ENCODE results near the gene PALB2. TPM values are rescaled to one million over a fixed set of nuclear protein-coding genes. Genes with fewer than 3 reads are reported as not detected.
A peak's percentile ranks its signal among the peaks of the same experiment; 100 is the strongest.

Gene PALB2
- total RNA-seq, result 10 to 100 TPM in 1 of 4 donors, 1 to 10 TPM in 3; 6.9 to 13.3 (median 8.6) TPM

DNA sequence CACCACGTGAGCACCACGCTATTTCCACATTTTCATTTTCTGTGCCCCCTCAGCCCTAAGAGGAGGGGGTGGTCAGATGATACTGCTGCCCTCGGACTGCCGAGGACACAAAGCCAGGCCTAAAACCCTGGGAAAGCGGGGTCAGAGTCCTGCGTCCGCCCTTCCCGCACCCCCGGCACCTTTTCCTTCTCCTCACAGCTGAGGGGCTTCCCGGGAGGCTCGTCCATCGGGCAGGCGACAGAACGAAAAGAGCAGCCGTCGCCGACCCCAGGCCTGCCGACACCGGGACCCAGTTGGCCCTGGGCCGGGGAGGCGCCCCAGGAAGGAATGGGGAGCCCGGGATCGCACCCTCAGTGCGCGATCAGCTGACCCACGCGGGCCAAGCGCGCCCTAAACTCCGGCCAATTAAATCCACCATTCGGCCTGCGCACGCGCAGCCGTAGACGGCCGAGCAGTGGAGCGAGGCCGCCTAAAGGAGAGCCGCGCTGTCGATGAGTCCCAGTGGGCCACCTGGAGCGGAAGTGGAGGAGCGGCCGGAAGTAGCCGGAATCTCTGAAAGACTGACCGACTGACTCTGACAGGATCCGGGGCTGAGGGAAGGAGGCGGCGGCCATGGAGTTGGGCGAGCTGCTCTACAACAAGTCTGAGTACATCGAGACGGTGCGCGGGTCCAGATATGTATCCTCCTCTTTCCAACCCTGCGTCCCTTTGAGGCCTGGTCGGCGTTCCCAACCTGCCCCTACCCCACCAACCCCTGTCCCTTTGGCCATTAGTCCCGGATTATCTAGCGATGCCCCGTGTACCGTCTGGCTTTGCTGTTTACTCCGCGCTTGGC is at the start of gene PALB2, which contains the start of gene DCTN5:
TSS of gene PALB2 (minus strand) at position 380 of the 835 bp plus-strand sequence. CDS start at position 227, 153 bp downstream.
TSS of gene DCTN5 (plus strand) at position 536 of the 835 bp plus-strand sequence. CDS start at position 613, 77 bp downstream.
- Histone ChIP-seq H3K27me3 (no peaks in the 10 kb centered on the region), H3K27ac (replicated peaks in 1 of 4) (peak within 1 kb of the TSS; percentile 83 to 89 (median 83)), H3K4me3 (peak within 1 kb of the TSS; percentile 75 to 96 (median 88)), H3K4me1 (peaks cover 17 to 45% (median 33%) of the 10 kb centered on the region in 4 donors), H3K36me3 (peaks cover 22 to 51% (median 37%) of the 10 kb centered on the region in 4 donors), H3K9me3 (no peaks in the 10 kb centered on the region)
- peak; percentile 95 for DNase-seq (ENCODE audit: extremely low spot score)
- TF ChIP-seq POLR2A (IDR thresholded peaks at IDR 0.05; ENCODE audit: low read depth) (no peak), POLR2AphosphoS5 (IDR thresholded peaks at IDR 0.05) (peak; percentile 72 to 93)
- TF ChIP-seq, protein P1, sequence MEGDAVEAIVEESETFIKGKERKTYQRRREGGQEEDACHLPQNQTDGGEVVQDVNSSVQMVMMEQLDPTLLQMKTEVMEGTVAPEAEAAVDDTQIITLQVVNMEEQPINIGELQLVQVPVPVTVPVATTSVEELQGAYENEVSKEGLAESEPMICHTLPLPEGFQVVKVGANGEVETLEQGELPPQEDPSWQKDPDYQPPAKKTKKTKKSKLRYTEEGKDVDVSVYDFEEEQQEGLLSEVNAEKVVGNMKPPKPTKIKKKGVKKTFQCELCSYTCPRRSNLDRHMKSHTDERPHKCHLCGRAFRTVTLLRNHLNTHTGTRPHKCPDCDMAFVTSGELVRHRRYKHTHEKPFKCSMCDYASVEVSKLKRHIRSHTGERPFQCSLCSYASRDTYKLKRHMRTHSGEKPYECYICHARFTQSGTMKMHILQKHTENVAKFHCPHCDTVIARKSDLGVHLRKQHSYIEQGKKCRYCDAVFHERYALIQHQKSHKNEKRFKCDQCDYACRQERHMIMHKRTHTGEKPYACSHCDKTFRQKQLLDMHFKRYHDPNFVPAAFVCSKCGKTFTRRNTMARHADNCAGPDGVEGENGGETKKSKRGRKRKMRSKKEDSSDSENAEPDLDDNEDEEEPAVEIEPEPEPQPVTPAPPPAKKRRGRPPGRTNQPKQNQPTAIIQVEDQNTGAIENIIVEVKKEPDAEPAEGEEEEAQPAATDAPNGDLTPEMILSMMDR (IDR thresholded peaks at IDR 0.05), result peak in 1 of 3 experiments; percentile 27
- intact Hi-C loops (cut with DNase I), result no loop called here
- under 1% methylated on average over 33 of the region's 64 CpGs for WGBS

DNA sequence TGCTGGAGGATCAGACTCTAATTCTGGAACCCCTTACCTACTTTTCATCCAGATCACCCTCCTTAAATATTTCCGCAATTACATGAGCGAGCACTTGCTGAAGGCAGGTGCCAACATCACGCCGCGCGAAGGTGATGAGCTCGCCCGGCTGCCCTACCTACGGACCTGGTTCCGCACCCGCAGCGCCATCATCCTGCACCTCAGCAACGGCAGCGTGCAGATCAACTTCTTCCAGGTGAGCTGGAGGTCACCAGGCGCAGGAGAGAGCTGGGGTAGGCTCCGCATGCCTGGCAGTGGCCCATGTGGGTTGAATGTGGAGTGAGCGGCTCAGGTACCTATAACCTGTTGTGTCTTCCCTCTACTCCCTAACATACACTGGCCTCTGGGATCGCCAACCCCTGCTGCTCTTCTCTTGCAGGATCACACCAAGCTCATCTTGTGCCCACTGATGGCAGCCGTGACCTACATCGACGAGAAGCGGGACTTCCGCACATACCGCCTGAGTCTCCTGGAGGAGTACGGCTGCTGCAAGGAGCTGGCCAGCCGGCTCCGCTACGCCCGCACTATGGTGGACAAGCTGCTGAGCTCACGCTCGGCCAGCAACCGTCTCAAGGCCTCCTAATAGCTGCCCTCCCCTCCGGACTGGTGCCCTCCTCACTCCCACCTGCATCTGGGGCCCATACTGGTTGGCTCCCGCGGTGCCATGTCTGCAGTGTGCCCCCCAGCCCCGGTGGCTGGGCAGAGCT is 48.5 kb upstream of the PALB2 start:
- intact Hi-C loops (cut with DNase I), result no loop called here
- DNase-seq (ENCODE audit: extremely low spot score), result no peak
- TF ChIP-seq, protein P1 (IDR thresholded peaks at IDR 0.05), result no peak
- TF ChIP-seq POLR2AphosphoS5 (IDR thresholded peaks at IDR 0.05) (no peak), EP300 (IDR thresholded peaks at IDR 0.05) (no peak), POLR2A (IDR thresholded peaks at IDR 0.05; ENCODE audit: low read depth) (no peak)
- peaks cover 25 to 63% (median 56%) of the 10 kb centered on the region in 4 donors for H3K36me3 ChIP-seq
- no peak overlapping the region for H3K4me3 ChIP-seq
- no peak overlapping the region for H3K27ac ChIP-seq (replicated peaks in 1 of 4)
- no peaks in the 10 kb centered on the region for H3K27me3 ChIP-seq
- peaks cover 0 to 4% (median 2%) of the 10 kb centered on the region in 4 donors for H3K4me1 ChIP-seq
- 96% methylated on average over 35 of the region's 36 CpGs for WGBS
- no peaks in the 10 kb centered on the region for H3K9me3 ChIP-seq

DNA sequence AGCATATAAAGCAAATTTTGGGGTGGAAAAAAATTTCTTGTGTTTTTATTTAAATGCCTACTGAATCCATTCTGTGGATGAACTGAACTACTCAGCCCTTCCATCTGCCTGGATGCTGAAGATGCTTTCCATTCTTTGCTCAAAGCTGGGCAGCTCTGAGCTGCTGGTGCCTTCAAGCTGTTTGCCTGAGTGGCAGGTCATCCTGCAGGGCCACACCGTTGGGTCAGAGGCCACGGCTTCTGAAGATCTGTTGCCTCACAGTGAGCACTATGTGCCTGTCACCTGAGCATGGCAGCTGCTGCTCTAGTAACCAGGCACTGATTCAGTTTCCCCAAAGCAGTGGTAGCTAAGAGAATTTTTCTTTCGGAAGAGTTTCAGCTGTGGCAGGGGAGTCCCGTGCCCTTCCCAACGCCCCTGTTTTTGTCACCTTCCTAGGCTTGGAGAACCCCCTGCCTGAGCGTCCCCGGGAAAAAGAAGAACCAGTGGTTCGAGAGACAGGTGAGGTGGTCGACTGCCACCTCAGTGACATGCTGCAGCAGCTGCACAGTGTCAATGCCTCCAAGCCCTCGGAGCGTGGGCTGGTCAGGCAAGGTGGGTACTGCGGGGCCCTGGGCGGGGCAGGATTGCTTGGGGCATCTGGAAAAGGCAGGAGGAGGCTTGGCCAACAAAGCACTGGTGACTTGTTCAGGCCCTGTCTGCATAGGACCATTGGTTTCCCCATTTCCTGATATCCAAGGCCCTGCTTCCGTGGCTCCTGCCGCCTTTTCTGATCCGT is 46.1 kb upstream of the PALB2 start:
- 95% methylated on average over 16 of the region's 16 CpGs for WGBS
- Histone ChIP-seq H3K4me1 (no peaks in the 10 kb centered on the region), H3K9me3 (no peaks in the 10 kb centered on the region), H3K36me3 (peaks cover 25 to 81% (median 72%) of the 10 kb centered on the region in 4 donors), H3K4me3 (no peak overlapping the region), H3K27ac (replicated peaks in 1 of 4) (no peak overlapping the region), H3K27me3 (no peaks in the 10 kb centered on the region)
- no peak for DNase-seq (ENCODE audit: extremely low spot score)
- TF ChIP-seq EP300 (IDR thresholded peaks at IDR 0.05) (no peak), POLR2AphosphoS5 (IDR thresholded peaks at IDR 0.05) (no peak), POLR2A (IDR thresholded peaks at IDR 0.05; ENCODE audit: low read depth) (no peak)
- TF ChIP-seq, protein P1 (IDR thresholded peaks at IDR 0.05), result no peak
- intact Hi-C loops (cut with DNase I), result no loop called here

DNA sequence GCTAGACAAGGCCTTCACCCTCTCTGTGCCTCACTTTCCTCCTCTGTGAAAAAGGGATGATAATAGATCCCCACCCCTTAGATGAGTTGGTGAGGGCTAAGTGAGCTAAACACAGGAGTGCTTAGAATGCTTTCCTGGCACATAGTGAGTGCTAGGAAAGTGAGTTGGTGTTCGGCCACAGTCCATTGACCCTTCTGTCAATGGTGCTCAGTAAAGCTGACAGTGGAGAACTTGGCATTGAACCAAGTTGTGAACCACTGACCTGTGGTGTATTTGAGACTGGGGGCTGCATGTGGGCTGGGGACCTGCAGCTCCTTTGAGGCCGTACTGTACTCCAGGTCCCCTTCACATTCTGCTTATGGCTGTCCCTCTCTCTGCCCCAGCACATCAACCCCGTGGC is 42.4 kb upstream of the PALB2 start:
- no peaks in the 10 kb centered on the region for H3K27me3 ChIP-seq
- no peaks in the 10 kb centered on the region for H3K9me3 ChIP-seq
- TF ChIP-seq POLR2AphosphoS5 (IDR thresholded peaks at IDR 0.05) (no peak), EP300 (IDR thresholded peaks at IDR 0.05) (no peak), POLR2A (IDR thresholded peaks at IDR 0.05; ENCODE audit: low read depth) (no peak)
- TF ChIP-seq, protein P1 (IDR thresholded peaks at IDR 0.05), result no peak
- H3K4me1 ChIP-seq, result peaks cover 8 to 14% (median 11%) of the 10 kb centered on the region in 4 donors
- DNase-seq (ENCODE audit: extremely low spot score), result no peak
- WGBS, result 100% methylated on average over 2 of the region's 3 CpGs
- H3K4me3 ChIP-seq, result no peak overlapping the region
- intact Hi-C loops (cut with DNase I), result no loop called here
- H3K36me3 ChIP-seq, result peaks cover 2 to 74% (median 52%) of the 10 kb centered on the region in 4 donors
- no peak overlapping the region for H3K27ac ChIP-seq (replicated peaks in 1 of 4)
